Measurements from ENCODE around the gene ACTL7B. TPM values are rescaled to one million over a fixed set of nuclear protein-coding genes. Genes with fewer than 3 reads are reported as not detected.

The ACTL7B gene
- total and polyA plus RNA-seq, 2 of the 4 experiments (the other 2 are of a cell fraction), result not detected

- no peak overlapping the region for H3K4ac ChIP-seq (ENCODE audit: low read depth, low read length)
- H3K4me3 ChIP-seq (ENCODE audit: insufficient read depth, low read depth, low read length), result no peak overlapping the region
- H3K79me1 ChIP-seq (ENCODE audit: low read depth in 1 of 2, low read length in 2 of 2), result no peaks in the 10 kb centered on the region
- H3K36me3 ChIP-seq (ENCODE audit: control insufficient read depth, insufficient read depth, low read length), result no peaks in the 10 kb centered on the region
- no peak overlapping the region for H2BK15ac ChIP-seq (ENCODE audit: low read depth, low read length)
- intact Hi-C loops (cut with micrococcal nuclease), result no loop called here
- in situ Hi-C loops (cut with MboI; ENCODE audit: low sequenced_read_pairs), result no loop called here
- no peak overlapping the region for H3K4me2 ChIP-seq (ENCODE audit: low read depth, low read length)
- H3K9me3 ChIP-seq (ENCODE audit: control insufficient read depth, insufficient read depth, low read length), result no peaks in the 10 kb centered on the region
- POLR2A ChIA-PET (ENCODE audit: unreplicated experiment), result no interaction called here
- H3K27me3 ChIP-seq (ENCODE audit: control insufficient read depth, insufficient read depth, low read length), result peaks cover 2% of the 10 kb centered on the region
- DNase-seq (no peak), ATAC-seq (ENCODE audit: low read depth) (no peak)
- no peak for TF ChIP-seq MAFK (IDR thresholded peaks at IDR 0.05; ENCODE audit: low read depth, low read length)
- no peak for TF ChIP-seq POLR2A (IDR thresholded peaks at IDR 0.05; ENCODE audit: low read depth, low read length)
- no peak for TF ChIP-seq BHLHE40 (IDR thresholded peaks at IDR 0.05; ENCODE audit: low read depth, low read length)
- TF ChIP-seq MXI1 (IDR thresholded peaks at IDR 0.05; ENCODE audit: borderline replicate concordance, low read depth, low read length), result no peak
- TF ChIP-seq CEBPB (IDR thresholded peaks at IDR 0.05; ENCODE audit: low read depth, low read length), result no peak
- TF ChIP-seq CHD1 (IDR thresholded peaks at IDR 0.05; ENCODE audit: low read depth, low read length), result no peak
- no peak for TF ChIP-seq RAD21 (IDR thresholded peaks at IDR 0.05; ENCODE audit: low read length)
- TF ChIP-seq SMC3 (IDR thresholded peaks at IDR 0.05; ENCODE audit: low read depth, low read length), result no peak
- no peak for TF ChIP-seq RCOR1 (IDR thresholded peaks at IDR 0.05; ENCODE audit: insufficient replicate concordance, low read length)
- TF ChIP-seq CTCF (conservative IDR thresholded peaks at IDR 0.05; ENCODE audit: low read depth, low read length), result no peak
- TF ChIP-seq ELK1 (IDR thresholded peaks at IDR 0.05; ENCODE audit: borderline replicate concordance, low read depth, low read length), result no peak
- no peak for TF ChIP-seq NFE2L2 (IDR thresholded peaks at IDR 0.05; ENCODE audit: low read depth, low read length)
- TF ChIP-seq USF2 (IDR thresholded peaks at IDR 0.05; ENCODE audit: low read depth, low read length), result no peak
- no peak for TF ChIP-seq FOS (IDR thresholded peaks at IDR 0.05; ENCODE audit: low read depth, low read length)
- TF ChIP-seq MAZ (IDR thresholded peaks at IDR 0.05; ENCODE audit: borderline replicate concordance, low read depth, low read length), result no peak
- no peak for TF ChIP-seq RFX5 (IDR thresholded peaks at IDR 0.05; ENCODE audit: low read depth, low read length)
- no peak overlapping the region for H2AK5ac ChIP-seq (ENCODE audit: low read depth, low read length)
- no peak overlapping the region for H3K18ac ChIP-seq (ENCODE audit: low read depth, low read length)
- H3K9me1 ChIP-seq (ENCODE audit: insufficient read depth, low read length), result no peaks in the 10 kb centered on the region
- H2AK9ac ChIP-seq (replicated peaks; ENCODE audit: low read depth, low read length, poor library complexity), result peak overlapping the region; percentile 55
- no peak overlapping the region for H2BK120ac ChIP-seq (ENCODE audit: low read depth, low read length)
- 62% methylated on average over 2 of the region's 7 CpGs; no CpG with 5 or more reads in 1 of the 2 experiments for WGBS, 2 experiments (ENCODE audit: extremely low coverage in 2 of 2, insufficient read length in 1 of 2)
- H3K27ac ChIP-seq (ENCODE audit: insufficient read depth, low read length), result no peak overlapping the region
- no peak overlapping the region for H4K5ac ChIP-seq (ENCODE audit: low read depth, low read length)
- no peak overlapping the region for H3K9ac ChIP-seq (ENCODE audit: low read depth, low read length)
- no peak overlapping the region for H2AFZ ChIP-seq (replicated peaks; ENCODE audit: low read length, poor library complexity)
- no peak overlapping the region for H3K14ac ChIP-seq (replicated peaks; ENCODE audit: low read depth, low read length)
- no peak overlapping the region for H2BK5ac ChIP-seq (ENCODE audit: low read depth, low read length, poor library complexity, severe bottlenecking)
- dilution Hi-C loops (cut with HindIII; ENCODE audit: low sequenced_read_pairs, unreplicated experiment), result no loop called here
- H3K4me1 ChIP-seq (ENCODE audit: control insufficient read depth, insufficient read depth, low read length), result no peaks in the 10 kb centered on the region
- no peak overlapping the region for H3K23ac ChIP-seq (ENCODE audit: low read depth, low read length)
- no peak overlapping the region for H4K8ac ChIP-seq (ENCODE audit: low read depth in 2 of 2, low read length in 2 of 2)
- no peak overlapping the region for H3K56ac ChIP-seq (ENCODE audit: extremely low read depth, insufficient read depth, low read length)
- CTCF ChIA-PET, result interaction anchor here (1.6 kb wide), 1 partner anchor 19 kb away, joined by 4 read pairs; no protein-coding TSS in a partner anchor
- no peaks in the 10 kb centered on the region for H4K20me1 ChIP-seq (ENCODE audit: insufficient read depth, low read length)
- no TSS peak for BruUV-seq (replicated peaks)
- no peak overlapping the region for H2BK20ac ChIP-seq (ENCODE audit: low read depth, low read length)
- no peak overlapping the region for H4K91ac ChIP-seq (ENCODE audit: insufficient read depth, low read depth, low read length)
These were observed 5.7 kb upstream of the ACTL7B start for GRCh38 chr9:108861464-108861863.

Data from IMR-90 (cell line).